Lower lobe of right lung (tissue), 2 donors: ENCODE measurements around the gene BAK1. TPM values are rescaled to one million over a fixed set of nuclear protein-coding genes. Genes with fewer than 3 reads are reported as not detected.
"Not testable (repeated sequence)": the region's sequence is repeated elsewhere in the genome, so short reads cannot be mapped to it uniquely, and the experiment has no call there.

Experiments used
- ATAC-seq, 2 donors: fragments of 200-7000 bp; cut with Tn5 transposase; one replicate each; pipeline ENCODE4 v1.9.1; 2020 to 2022; ENCODE audit warnings: mild to moderate bottlenecking in 2 of 2, moderate library complexity in 2 of 2
- DNase-seq: peaks from one replicate; pipeline ENCODE4 v3.0.0-alpha.2; 2020
- H3K27ac ChIP-seq: fragments of 200-600 bp; one replicate; pipeline ENCODE4 v1.8.0; 2022
- H3K27me3 ChIP-seq: fragments of 200-600 bp; one replicate; pipeline ENCODE4 v1.8.0; 2022; ENCODE audit warnings: low read depth
- H3K36me3 ChIP-seq: fragments of 200-600 bp; one replicate; pipeline ENCODE4 v1.8.0; 2022; ENCODE audit warnings: mild to moderate bottlenecking
- H3K4me1 ChIP-seq: fragments of 200-600 bp; one replicate; pipeline ENCODE4 v1.8.0; 2022
- H3K4me3 ChIP-seq: fragments of 200-600 bp; one replicate; pipeline ENCODE4 v1.8.0; 2022; ENCODE audit warnings: mild to moderate bottlenecking
- H3K9me3 ChIP-seq: fragments of 200-600 bp; one replicate; pipeline ENCODE4 v1.8.0; 2022
- CTCF ChIP-seq: fragments of 200-600 bp; IDR thresholded peaks from one replicate; pipeline ENCODE4 v1.8.0; 2022; ENCODE audit warnings: antibody characterized with exemption, mild to moderate bottlenecking
- intact Hi-C: fragments of 100-400 bp; cut with DNase I; formaldehyde crosslinking; loops from one replicate; pipeline ENCODE4 v1.11.0; 2022
- total RNA-seq: library from RNA; stranded (reverse); fragmentation: NEBNext Ultra II Directional; extraction: Animal tissue kit (Norgen Biotek cat#: 25700); gene quantifications from one replicate; pipeline ENCODE4 v1.2.1, GENCODE V29; 2021
- donor health status: DM: no; HTN: yes; CAD: no; lungs with severe emphysema.

Gene BAK1
- total RNA-seq, 1 donor from 2014 or later, result 22.3 TPM

- Histone ChIP-seq H3K36me3 (no peaks in the 10 kb centered on the region), H3K4me1 (no peaks in the 10 kb centered on the region), H3K9me3 (no peaks in the 10 kb centered on the region), H3K27ac (no peak overlapping the region), H3K4me3 (no peak overlapping the region), H3K27me3 (no peaks in the 10 kb centered on the region)
- intact Hi-C loops, result no loop called here
- no peak for TF ChIP-seq CTCF
- DNase-seq (no peak), ATAC-seq (no peak)
Observed at GRCh38 chr6:33540768-33541167, 39.3 kb downstream of the BAK1 start.

GRCh38 chr6:33534702-33535101 lies 45.4 kb downstream of the BAK1 start:
- H3K4me3 ChIP-seq, result no peak overlapping the region

GRCh38 chr6:33533163-33533869 lies 46.8 kb downstream of the BAK1 start:
- H3K27me3 ChIP-seq, H3K9me3 ChIP-seq, H3K36me3 ChIP-seq, H3K27ac ChIP-seq, H3K4me3 ChIP-seq, ATAC-seq, H3K4me1 ChIP-seq, DNase-seq, intact Hi-C loops: not testable (repeated sequence)

More at GRCh38 chr6:33534702-33535101, 45.4 kb downstream of the BAK1 start:
- H3K4me1 ChIP-seq, result no peaks in the 10 kb centered on the region
- H3K27me3 ChIP-seq, result no peaks in the 10 kb centered on the region
- ATAC-seq (no peak), DNase-seq (no peak)
- H3K27ac ChIP-seq, result no peak overlapping the region
- intact Hi-C loops, result no loop called here
- TF ChIP-seq CTCF, result no peak
- no peaks in the 10 kb centered on the region for H3K9me3 ChIP-seq
- no peaks in the 10 kb centered on the region for H3K36me3 ChIP-seq

GRCh38 chr6:33532431-33532830 lies 47.6 kb downstream of the BAK1 start:
- ATAC-seq, H3K4me1 ChIP-seq, H3K4me3 ChIP-seq, H3K36me3 ChIP-seq, intact Hi-C loops, DNase-seq, H3K27ac ChIP-seq, H3K27me3 ChIP-seq, H3K9me3 ChIP-seq: not testable (repeated sequence)

GRCh38 chr6:33530617-33531016 lies 49.5 kb downstream of the BAK1 start:
- intact Hi-C loops, H3K4me3 ChIP-seq, H3K27me3 ChIP-seq, DNase-seq, H3K36me3 ChIP-seq, ATAC-seq, H3K27ac ChIP-seq, H3K4me1 ChIP-seq, H3K9me3 ChIP-seq: not testable (repeated sequence)

Other genes starting within 250 kb of the BAK1 start
- 2.7 TPM for gene KIFC1, start 188.5 kb downstream of the BAK1 start, total RNA-seq
- gene PHF1, start 169.3 kb downstream of the BAK1 start, total RNA-seq, result 69.7 TPM
- gene CUTA, start 162.2 kb downstream of the BAK1 start, total RNA-seq, result 153 TPM
- 21.6 TPM for gene SYNGAP1, start 160.2 kb downstream of the BAK1 start, total RNA-seq
- gene ZBTB9, start 125.7 kb downstream of the BAK1 start, total RNA-seq, result 9.5 TPM
- 74.7 TPM for gene ITPR3, start 41.0 kb upstream of the BAK1 start, total RNA-seq
- 39.6 TPM for gene UQCC2, start 131.4 kb upstream of the BAK1 start, total RNA-seq
- 3.5 TPM for gene IP6K3, start 166.6 kb upstream of the BAK1 start, total RNA-seq
- 53.6 TPM for gene LEMD2, start 208.9 kb upstream of the BAK1 start, total RNA-seq
- gene MLN, start 223.7 kb upstream of the BAK1 start, total RNA-seq, result not detected